Activated CD8-positive, alpha-beta memory T cell treated with anti-CD3 and anti-CD28 coated beads, Interleukin-2, amount 50 U/mL, for 48 hours (primary cell): ENCODE results near the gene DOLK.
"Not testable (repeated sequence)": the region's sequence is repeated elsewhere in the genome, so short reads cannot be mapped to it uniquely, and the experiment has no call there.

Source experiments
- DNase-seq: peaks from one replicate; pipeline ENCODE4 v3.0.0-alpha.2; 2020

The DOLK gene

DNA sequence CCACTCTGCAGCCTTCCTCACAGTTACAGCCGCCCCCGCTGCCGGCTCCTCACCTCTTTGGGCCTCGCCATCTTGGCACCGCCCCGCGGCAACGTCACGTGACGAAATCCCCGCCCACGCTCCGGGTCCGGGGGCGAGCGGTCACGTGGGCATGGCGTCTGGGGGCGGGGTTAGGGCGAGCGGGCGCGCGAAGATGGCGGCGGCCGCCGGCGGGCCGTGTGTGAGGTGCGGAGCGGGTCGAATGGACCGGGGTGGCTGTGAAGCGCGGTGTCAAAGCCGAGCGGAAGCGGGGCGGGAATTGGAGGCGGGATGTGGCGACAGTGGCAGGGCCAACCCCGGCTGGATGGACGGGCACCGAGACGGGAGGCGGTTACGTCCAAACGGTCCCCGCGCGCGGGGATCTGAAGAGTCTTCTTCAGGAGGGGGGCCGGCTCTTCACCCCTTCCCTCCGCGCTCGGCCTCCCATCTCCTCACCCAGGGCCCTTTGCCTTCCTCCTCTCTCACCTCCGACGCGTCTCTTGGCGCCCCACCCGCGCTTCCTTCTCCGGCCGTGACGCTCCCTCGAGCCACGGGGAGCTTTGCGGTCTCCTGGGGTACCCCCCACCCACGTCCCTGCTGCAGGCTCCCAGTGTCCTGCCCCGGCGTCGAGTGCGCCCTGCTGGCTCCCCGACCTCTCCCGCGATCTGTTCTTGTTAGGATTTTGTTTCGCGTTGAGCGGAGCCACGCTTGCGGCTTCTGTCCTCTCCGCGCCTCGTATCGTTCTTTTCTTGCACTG lies at the start of gene DOLK, which contains the start of gene NUP188:
Gene DOLK, minus strand, starts transcription at position 77 of the 775 bp plus-strand sequence. CDS start 300 bp downstream, outside the sequence.
Gene NUP188, plus strand, starts transcription at position 173 of the 775 bp plus-strand sequence. Its CDS starts 21 bp downstream, at position 194.
- DNase-seq: peak; percentile 100

DNA sequence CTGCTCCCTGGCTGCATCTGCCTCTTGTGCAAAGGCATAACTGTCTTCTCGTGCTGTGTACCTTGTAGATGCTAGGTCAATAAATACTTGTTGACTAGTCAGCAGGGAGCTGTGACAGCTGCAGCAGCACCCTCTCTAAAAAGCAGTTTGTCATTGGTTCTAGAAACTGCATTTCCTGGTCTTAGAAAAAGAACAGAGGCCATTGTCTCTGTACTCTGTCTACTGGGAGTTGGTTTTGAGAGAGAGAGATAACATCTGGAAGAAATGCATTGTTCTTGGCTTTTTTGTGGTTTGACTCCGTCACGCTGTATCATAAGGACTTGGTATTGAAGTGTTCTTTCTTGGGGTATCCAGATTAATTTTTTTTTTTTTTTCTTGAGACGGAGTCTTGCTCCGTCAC lies 48.4 kb upstream of the DOLK start:
- no peak for DNase-seq

DNA sequence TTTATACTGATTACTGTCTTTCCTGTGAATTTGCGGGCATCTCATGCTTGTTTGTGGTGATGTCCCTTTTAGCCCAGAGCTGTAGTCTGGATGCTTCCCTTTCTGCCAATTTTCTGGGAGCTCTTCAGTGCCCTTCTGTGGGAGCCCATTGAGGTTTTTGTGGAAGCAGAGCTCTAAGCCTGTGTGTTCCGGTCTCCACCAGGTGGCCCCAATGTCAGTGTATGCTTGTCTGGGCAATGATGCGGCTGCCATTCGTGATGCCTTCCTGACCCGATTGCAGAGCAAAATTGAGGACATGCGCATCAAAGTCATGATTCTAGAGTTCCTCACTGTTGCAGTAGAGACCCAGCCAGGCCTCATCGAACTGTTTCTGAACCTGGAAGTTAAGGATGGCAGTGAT lies 45.6 kb upstream of the DOLK start:
- no peak for DNase-seq

DNA sequence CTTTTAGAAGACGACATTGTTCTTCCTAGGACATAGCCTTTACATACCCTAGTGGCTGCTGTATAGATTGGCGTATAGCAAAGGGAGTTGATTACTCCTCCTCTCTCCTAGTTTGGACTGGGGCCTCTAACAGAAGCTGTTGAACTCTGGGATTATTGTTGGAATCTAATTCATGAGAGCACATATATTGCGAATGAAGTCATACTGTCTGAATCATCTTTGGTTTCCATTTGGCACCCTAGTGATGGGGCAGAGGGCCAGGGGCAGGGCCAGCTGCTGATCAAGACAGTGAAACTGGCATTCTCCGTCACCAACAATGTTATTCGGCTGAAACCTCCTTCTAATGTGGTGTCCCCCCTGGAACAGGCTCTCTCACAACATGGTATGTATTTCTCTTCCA lies 40.4 kb upstream of the DOLK start:
- no peak for DNase-seq

DNA sequence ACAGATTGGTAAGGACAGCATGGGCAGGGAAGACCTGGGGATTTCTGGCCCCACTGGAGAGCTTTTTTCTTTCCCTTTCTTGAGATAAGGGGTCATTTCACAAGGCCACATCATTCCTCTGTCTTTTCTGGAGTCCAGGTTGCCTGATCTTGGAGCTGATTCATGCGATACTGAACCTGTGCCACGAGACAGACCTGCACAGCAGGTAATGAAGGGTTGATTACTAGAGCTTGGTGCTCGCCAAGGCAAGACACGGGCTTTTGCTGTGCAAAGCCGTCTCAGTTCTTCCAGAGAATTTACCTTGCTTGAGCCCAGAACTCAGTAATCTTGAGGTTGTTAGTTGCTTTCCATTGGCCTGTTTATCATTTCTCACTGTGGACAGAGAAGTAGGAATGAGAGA lies 39.3 kb upstream of the DOLK start:
- DNase-seq: no peak

DNA sequence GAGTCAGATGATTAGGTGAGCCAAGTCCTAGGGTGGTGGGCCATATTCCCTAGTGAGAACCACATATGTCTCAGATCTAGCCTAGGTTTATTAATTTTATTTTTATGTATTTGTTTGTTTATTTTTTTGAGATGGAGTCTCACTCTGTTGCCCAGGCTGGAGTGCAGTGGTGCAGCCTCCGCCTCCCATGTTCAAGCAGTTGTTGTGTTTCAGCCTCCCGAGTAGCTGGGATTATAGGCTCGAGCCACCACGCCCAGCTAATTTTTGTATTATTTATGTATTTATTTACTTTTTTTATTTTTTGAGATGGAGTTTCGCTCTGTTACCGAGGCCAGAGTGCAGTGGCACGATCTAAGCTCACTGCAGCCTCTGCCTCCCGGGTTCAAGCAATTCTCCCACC lies 36.1 kb upstream of the DOLK start:
- DNase-seq: no peak

DNA sequence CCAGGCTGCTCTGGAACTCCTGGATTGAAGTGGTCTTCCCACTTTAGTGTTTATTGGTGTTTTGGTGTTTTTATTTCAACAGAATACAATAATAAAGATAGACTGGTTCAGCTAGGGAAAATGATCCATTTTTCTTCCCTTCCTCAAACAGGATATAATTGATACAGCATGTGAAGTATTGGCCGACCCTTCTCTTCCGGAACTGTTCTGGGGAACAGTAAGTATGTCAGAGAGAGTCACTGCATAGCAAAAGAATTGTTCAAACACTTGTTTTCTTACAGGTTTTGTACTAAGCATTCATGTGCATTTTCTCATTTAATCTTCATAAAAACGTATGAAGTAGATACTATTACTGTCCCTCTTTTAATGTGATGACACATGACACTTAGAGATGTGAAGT lies 31.7 kb upstream of the DOLK start:
- DNase-seq: no peak

DNA sequence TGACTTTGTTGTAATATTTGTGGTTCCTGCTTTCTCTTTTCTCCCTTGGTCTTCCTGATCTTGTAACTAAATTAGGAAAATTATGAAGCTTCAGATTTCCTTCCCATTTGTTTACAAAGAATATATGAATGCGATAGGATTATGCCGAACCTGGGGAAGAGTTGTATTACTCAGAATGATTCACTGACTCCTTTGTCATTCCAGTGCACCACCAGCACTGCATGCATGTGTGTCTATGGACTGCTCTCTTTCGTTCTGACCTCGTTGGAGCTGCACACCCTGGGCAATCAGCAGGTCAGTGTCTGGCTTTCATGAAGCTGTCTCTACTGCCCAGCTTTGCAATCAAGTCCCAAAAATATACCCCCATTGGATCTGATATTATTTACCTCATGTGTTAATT lies 25.6 kb upstream of the DOLK start:
- DNase-seq: no peak

DNA sequence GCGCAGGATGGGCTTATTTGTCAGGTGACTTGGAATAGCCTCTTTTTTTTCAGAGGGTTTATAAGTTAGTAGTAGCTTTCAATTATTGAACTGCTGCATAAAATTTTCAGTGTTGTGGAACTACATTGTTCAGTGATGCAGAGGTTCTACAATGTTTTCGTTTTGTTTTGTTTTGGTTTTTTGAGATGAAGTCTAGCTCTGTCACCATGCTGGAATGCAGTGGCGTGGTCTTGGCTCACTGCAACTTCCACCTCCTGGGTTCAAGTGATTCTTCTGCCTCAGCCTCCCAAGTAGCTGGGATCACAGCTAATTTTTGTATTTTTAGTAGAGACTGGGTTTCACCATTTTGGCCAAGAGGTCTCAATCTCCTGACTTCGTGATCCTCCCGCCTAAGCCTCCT lies 22.1 kb upstream of the DOLK start:
- DNase-seq: no peak

DNA sequence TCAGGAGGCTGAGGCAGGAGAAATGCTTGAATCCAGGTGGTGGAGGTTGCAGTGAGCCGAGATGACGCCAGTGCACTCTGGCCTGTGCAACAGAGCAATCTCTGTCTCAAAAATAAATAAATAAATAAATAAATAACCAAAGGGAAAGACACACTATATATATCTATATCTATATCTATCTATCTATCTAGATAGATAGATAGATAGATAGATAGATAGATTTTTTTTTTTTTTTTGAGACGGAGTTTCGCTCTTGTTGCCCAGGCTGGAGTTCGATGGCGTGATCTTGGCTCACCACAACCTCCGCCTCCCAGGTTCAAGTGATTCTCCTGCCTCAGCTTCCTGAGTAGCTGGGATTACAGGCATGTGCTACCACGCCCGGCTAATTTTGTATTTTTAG lies 14.0 kb upstream of the DOLK start:
- DNase-seq: not testable (repeated sequence)

DNA sequence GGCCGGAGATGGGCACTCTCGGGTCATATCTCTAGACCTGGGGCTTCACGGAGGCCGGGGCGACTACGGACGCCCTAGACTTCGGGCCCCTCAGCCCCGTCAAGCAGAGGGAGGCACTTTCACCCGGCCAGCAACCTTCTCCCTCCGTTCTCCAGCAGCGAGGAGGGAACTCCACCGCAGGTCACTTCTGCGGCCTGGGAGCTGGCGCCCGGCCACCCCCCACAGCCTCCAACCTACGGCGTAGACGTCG lies 201 bp downstream of the DOLK start:
- no peak for DNase-seq

DNA sequence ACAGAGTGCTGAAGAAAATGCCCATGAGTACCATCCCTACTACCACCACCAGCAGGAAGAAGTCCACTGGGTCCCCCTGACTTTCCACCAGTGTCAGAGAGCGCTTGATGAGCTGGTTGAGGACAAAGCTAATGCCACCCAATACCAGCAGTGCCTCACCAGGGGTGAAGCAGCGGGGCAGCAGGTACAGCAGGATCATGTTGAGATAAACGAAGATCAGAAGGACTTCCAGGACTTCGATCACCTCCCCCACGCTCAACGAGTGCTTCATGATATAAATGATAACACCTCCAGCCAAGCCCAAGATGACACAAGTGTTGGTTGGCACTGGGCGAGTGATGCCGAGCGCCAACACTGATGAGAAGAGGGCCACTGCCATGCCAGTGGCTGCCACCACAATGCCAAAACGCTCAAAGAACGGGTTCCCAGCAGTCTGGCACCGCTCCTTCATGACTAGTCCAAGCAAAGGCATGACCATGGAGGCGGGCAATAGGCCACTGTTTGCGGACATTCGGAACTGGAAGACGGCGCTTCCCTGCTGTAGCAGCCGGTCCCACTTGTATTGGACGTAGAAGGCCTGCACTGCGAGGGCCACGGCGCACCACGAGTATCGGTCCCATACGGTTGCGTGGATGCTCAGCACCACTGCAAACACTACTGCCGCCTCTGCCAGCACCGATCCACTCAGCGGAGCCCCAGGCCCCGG lies 679 bp downstream of the DOLK start:
- DNase-seq: no peak

DNA sequence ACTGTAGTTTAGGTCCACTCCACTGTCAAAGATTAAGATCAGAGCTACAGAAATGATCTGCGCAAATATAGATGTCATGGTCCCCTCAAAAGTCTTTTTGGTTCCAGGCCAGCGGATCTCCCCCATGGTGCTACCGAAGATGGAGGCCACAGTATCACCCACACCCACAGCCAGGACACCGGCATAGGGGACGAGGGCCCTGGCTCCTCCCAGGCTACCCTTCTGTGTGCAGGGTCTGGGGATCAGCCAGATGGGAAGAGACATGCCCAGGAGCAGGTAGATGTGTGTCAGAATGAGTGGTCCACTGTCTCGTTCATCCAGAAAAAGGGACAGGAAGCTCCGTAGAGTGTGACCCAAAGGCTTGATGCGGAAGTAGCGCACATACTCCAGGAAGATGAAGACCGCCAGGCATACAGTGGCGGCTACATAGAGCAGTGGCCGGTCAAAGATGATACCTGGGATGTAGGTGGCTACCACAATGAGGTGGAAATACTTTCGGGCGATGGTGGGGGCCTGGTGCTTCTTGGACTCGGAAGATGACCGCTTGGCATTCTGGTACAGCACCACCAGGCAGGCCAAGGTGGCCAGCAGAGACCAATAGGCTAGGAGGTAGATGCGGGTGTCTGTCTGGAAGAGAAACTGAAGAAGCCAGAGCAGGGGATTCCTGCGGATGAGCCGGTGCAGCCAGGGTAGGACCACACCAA lies 1.5 kb downstream of the DOLK start:
- no peak for DNase-seq

DNA sequence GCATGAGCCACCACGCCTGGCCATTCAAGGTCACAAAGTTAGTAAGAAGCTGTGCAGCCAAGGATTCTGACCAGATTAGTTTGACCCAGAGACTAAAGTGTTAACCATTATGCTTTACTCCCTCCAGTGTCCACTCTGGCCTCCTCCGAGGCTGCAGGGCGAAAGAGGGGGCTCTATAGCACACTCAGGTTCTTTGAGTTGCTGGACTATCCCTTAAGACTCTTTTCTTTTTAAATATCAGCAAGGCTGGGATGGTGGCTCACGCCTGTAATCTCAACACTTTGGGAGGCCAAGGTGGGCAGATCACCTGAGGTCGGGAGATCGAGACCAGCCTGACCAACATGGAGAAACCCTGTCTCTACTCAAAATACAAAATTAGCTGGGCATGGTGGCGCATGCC lies 2.4 kb downstream of the DOLK start:
- not testable (repeated sequence) for DNase-seq

DNA sequence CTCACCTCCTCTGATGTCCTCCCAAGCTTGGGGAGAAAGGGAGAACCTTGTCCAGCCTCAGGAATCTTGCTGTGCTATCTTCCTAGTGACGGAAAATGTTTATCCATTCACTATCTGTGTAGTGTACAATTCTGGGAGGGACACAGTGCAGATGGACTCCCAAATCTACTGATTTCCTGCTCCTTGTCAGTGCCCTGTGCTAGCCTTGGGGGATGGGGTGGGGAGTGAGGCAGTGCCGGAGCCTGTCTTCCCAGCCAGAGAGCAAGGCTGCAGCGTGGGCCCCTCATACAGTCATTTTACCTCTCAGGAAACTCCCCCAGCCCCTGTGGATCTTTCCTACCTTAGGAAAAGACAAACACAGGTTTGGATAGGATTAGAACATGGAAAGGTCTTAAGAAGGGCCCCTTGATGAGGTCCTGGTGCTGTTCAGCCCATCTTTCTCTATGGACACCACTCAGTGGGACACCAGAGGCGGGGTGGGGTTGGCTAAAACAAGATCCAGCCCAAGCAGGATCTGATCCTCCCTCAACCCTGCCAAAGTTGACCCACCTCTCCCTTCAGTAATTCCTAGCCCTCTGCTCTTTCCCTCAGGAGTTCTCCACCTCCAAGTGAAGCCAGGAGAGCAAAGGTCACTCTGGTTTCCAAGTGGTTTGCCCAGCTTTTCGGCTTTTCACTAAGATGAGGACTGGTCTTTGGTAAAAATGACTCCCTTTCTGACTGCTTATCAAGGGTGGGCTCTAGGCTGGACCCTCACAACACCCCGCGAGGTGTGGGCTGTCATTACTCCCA lies 3.4 kb downstream of the DOLK start:
- DNase-seq: no peak

DNA sequence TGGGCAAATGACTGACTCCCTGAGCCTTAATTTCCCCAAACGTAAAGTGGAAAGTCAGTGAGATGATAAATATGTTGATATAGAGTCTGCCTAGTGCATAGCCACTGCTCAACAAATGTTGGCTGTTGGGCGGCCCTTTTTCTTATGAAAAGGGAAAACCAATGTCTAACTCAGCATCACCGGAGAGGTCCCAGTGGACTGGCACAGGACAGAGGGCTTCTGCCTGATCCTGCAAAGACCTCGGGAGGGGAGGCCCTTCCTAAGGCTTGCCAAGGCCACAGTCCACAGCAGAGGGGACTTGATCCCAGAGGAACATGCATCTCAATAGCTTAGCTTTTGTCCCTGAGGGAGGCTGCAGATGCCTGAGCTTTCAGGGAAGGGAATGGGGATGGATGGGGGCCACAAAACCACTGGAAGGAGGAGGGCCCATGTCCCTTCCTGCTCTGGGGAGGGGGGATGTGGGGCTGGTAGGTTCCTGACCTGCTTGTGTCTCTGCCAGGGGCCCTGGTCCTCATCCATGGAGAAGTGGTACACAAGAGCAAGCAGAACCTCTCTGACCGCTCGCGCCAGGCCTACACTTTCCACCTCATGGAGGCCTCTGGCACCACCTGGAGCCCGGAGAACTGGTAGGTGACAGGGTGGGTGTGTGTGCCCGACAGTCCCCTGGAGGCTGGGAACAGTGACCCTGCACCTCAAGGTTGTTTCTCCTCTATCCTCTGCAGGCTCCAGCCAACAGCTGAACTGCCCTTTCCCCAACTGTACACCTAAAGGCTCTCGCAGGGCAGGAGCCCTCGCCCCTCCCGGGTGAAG lies 6.3 kb downstream of the DOLK start:
- DNase-seq: no peak

DNA sequence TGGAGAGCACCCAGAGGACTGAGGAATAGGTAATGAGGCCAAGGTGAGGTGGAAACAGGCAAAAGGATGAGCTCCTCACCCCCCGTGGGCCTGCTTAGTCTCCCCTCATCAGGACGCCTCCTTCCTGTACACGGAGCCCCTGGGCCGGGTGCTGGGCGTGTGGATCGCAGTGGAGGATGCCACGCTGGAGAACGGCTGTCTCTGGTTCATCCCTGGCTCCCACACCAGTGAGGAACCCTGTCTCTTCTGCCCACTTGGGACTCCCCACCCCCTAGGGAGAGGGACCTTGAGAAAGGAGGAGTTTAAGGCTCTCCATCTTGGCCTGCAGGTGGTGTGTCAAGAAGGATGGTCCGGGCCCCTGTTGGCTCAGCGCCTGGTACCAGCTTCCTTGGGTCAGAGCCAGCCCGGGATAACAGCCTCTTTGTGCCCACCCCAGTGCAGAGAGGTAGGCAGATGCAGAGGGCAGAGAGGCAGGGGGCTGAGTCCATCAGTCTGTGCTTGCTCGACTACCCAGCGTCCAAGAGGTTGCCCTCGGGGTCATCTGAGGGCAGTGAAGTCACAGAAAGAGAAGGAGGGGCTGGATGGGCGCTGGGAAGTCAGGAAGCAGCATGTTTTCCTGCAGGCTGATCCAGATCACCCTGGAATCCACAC lies 7.0 kb downstream of the DOLK start:
- DNase-seq: no peak

DNA sequence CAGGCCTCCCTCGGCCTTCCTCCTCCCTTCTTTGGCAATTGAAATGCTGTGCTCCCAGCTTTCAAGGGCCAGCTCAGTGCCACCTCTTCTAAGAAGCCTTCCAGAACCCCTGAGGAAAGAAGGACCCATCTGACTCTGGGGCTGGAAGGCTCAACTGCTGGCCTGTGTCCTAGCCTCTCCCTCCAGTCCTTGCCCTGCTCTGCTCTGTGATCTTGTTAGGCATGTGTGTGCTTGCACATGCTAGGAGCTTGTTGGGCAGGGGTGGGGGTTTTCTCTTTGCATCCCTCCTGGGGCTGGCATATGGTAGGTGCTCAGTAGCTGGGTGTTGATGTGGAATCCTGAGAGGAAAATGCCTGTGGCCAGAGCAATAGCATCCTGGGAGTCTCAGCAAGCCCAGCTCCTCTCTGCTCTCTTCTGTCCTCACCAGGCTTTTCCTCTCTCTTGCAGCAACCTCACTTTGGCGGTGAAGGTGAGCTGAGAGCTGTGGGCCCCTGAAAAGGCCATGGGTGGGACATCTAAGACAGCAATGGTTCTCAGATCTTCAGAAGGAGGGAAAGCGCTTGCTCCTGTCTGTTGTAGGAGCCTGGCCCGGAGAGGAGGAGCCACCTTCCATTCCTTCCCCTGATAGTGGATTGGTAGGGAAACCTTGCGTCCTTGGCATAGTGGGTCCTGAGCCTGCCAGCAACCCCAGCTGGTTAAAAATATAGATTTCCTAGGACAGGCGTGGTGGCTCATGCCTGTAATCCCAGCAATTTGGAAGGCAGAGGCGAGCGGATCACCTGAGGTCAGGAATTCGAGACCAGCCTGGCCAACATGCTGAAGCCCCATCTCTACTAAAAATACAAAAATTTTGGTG lies 9.9 kb downstream of the DOLK start:
- no peak for DNase-seq

DNA sequence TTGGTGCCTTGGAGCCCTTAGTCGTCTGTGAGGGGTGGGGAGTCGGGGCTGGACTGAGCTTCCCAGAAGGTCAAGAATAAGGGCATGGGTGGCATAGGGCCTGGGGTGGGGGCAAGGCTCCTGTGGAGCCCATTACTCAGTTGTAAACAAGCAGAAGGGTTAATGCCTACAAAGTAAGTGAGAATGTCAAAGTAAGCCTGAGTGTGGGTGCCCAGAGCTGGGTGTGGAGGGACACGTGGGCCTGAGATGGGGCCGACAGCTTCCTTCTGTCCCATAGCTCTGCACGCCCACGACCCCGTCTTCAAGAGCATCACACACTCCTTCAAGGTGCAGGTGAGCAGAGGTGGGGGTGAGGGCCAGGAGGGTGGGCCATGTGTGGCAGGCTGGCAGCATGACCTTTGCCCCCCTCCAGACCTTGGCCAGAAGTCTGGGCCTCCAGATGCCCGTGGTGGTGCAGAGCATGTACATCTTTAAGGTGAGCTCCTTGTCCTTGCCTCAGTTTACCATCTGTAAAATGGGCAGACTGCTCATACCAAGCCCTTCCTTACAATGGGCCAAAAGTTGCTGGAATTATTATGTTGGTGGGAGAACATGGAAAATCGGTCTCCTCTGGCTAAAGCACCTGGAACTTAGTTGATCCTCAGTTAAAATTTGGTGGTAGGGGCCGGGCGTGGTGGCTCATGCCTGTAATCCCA lies 11.1 kb downstream of the DOLK start:
- DNase-seq: no peak

DNA sequence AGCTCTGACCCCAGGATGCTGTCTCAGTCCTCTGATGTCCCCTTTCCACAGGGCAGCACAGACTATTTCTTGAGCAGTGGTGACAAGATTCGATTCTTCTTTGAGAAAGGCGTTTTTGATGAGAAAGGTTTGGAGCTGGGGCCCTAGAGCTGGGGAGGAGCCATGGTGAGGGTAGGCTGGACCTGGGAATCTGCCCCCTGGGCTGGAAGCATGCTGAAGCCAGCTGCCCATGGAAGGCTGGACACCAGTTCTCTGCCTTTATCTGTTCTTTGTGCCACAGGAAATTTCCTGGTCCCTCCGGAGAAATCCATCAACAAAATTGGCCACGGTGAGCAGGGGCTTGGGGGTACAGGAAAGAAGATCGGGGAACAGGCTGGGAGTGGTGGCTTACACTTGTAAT lies 13.7 kb downstream of the DOLK start:
- no peak for DNase-seq
